MM.1S (cell line): ENCODE measurements around the gene PPIH.

ENCODE experiments used
- DNase-seq: peaks from one replicate; pipeline ENCODE4 v3.0.0-alpha.2; 2015
- H2AFZ ChIP-seq: fragments of 300-600 bp; sonication (generic); 2 replicates; pipeline ENCODE4 v1.6.0; 2016; ENCODE audit warnings: antibody characterized with exemption, low read length
- H3F3A ChIP-seq: fragments of 300-600 bp; sonication (generic); 2 replicates; pipeline ENCODE4 v1.6.1; 2016; ENCODE audit warnings: mild to moderate bottlenecking, antibody characterized with exemption, low read length, moderate library complexity, mixed read lengths; ENCODE audit not compliant: insufficient read depth
- H3K27ac ChIP-seq: fragments of 300-600 bp; sonication (generic); 2 replicates; pipeline ENCODE4 v1.5.1; 2016; ENCODE audit warnings: mild to moderate bottlenecking, low read length
- H3K27me3 ChIP-seq: fragments of 300-600 bp; sonication (generic); replicated peaks from 2 replicates; pipeline ENCODE4 v1.6.0; 2016; ENCODE audit warnings: low read length; ENCODE audit not compliant: insufficient read depth
- H3K36me3 ChIP-seq: fragments of 300-600 bp; sonication (generic); replicated peaks from 2 replicates; pipeline ENCODE4 v1.6.1; 2016; ENCODE audit warnings: mild to moderate bottlenecking, low read length, mixed read lengths; ENCODE audit not compliant: insufficient read depth
- H3K4me1 ChIP-seq: fragments of 300-600 bp; sonication (generic); 2 replicates; pipeline ENCODE4 v1.6.1; 2016; ENCODE audit warnings: low read length, mixed read lengths
- H3K4me2 ChIP-seq: fragments of 300-600 bp; sonication (generic); 2 replicates; pipeline ENCODE4 v1.6.0; 2016; ENCODE audit warnings: low read depth, low read length
- H3K4me3 ChIP-seq: fragments of 300-600 bp; sonication (generic); 2 replicates; pipeline ENCODE4 v1.5.1; 2016; ENCODE audit warnings: low read length, mixed read lengths
- H3K79me2 ChIP-seq: fragments of 300-600 bp; sonication (generic); 2 replicates; pipeline ENCODE4 v1.6.1; 2016; ENCODE audit warnings: mixed run types, low read length, mixed read lengths
- H3K9ac ChIP-seq: fragments of 300-600 bp; sonication (generic); 2 replicates; pipeline ENCODE4 v1.6.1; 2016; ENCODE audit warnings: low read length, mixed read lengths
- H3K9me2 ChIP-seq: fragments of 300-600 bp; sonication (generic); replicated peaks from 2 replicates; pipeline ENCODE4 v1.6.1; 2016; ENCODE audit warnings: mild to moderate bottlenecking, low read length, mixed read lengths; ENCODE audit not compliant: insufficient read depth
- H3K9me3 ChIP-seq: fragments of 300-600 bp; sonication (generic); replicated peaks from 2 replicates; pipeline ENCODE4 v1.6.1; 2016; ENCODE audit warnings: mild to moderate bottlenecking, low read length, mixed read lengths; ENCODE audit not compliant: insufficient read depth
- H4K20me1 ChIP-seq: fragments of 300-600 bp; sonication (generic); 2 replicates; pipeline ENCODE4 v1.6.1; 2016; ENCODE audit warnings: mild to moderate bottlenecking, low read length, moderate library complexity, mixed read lengths; ENCODE audit not compliant: insufficient read depth
- EZH2 ChIP-seq: fragments of 300-600 bp; sonication (generic); optimal IDR thresholded peaks from 2 replicates; pipeline ENCODE3; 2017; ENCODE audit warnings: low read depth, mild to moderate bottlenecking, antibody characterized with exemption, low read length, mixed read lengths
- EZH2phosphoT487 ChIP-seq: fragments of 300-600 bp; sonication (generic); IDR thresholded peaks from 2 replicates; pipeline ENCODE4 v1.6.1; 2018; ENCODE audit warnings: antibody characterized with exemption, low read length
- TF ChIP-seq, protein P1 (sequence below): fragments of 300-600 bp; sonication (generic); IDR thresholded peaks from 2 replicates; pipeline ENCODE4 v1.5.1; 2016; ENCODE audit warnings: antibody characterized with exemption, low read length, mixed read lengths

PPIH gene

GRCh38 chr1:42657981-42658876 is at the start of gene PPIH:
TSS of gene PPIH (plus strand) at chr1:42658423. CDS start at chr1:42658447, 24 bp downstream.
- Histone ChIP-seq H3K9ac (peak within 1 kb of the TSS; percentile 67), H3K36me3 (no peaks in the 10 kb centered on the region; the same call in 1 of the 2 replicates), H3K27ac (peak within 1 kb of the TSS; percentile 75), H3K9me3 (no peaks in the 10 kb centered on the region), H2AFZ (peak within 1 kb of the TSS; percentile 85), H3K9me2 (no peaks in the 10 kb centered on the region), H3K79me2 (peaks cover 43% of the 10 kb centered on the region), H3F3A (peaks cover 23% of the 10 kb centered on the region), H3K4me1 (peaks cover 29% of the 10 kb centered on the region), H4K20me1 (no peaks in the 10 kb centered on the region), H3K4me2 (peak within 1 kb of the TSS; percentile 86), H3K4me3 (peak within 1 kb of the TSS; percentile 99), H3K27me3 (no peaks in the 10 kb centered on the region)
- TF ChIP-seq, protein P1, sequence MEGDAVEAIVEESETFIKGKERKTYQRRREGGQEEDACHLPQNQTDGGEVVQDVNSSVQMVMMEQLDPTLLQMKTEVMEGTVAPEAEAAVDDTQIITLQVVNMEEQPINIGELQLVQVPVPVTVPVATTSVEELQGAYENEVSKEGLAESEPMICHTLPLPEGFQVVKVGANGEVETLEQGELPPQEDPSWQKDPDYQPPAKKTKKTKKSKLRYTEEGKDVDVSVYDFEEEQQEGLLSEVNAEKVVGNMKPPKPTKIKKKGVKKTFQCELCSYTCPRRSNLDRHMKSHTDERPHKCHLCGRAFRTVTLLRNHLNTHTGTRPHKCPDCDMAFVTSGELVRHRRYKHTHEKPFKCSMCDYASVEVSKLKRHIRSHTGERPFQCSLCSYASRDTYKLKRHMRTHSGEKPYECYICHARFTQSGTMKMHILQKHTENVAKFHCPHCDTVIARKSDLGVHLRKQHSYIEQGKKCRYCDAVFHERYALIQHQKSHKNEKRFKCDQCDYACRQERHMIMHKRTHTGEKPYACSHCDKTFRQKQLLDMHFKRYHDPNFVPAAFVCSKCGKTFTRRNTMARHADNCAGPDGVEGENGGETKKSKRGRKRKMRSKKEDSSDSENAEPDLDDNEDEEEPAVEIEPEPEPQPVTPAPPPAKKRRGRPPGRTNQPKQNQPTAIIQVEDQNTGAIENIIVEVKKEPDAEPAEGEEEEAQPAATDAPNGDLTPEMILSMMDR = peak; percentile 5; the same call in 1 of the 2 replicates
- no peak for TF ChIP-seq EZH2phosphoT487
- DNase-seq = peak; percentile 96

DNA sequence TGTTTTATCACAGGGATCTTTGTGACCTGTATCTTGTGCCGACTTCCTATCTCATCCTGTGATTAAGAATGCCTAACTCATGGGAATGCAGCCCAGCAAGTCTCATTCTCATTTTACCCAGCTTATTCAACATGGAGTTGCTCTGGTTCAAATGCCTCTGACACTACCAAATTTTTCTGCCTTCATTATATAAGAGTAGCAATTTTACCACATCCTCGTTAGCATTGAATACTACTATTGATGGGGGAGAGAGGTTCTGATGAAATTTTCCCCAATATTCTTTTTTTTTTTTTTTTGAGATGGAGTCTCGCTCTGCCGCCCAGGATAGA is 44.5 kb upstream of the PPIH start:
- no peaks in the 10 kb centered on the region for H3K9me3 ChIP-seq
- no peak overlapping the region for H3K4me3 ChIP-seq
- H3F3A ChIP-seq = no peaks in the 10 kb centered on the region
- no peaks in the 10 kb centered on the region for H4K20me1 ChIP-seq
- H3K27ac ChIP-seq = no peak overlapping the region
- no peak for TF ChIP-seq EZH2phosphoT487
- no peak for TF ChIP-seq EZH2
- TF ChIP-seq, protein P1 = no peak
- no peaks in the 10 kb centered on the region for H3K4me1 ChIP-seq
- no peaks in the 10 kb centered on the region for H3K79me2 ChIP-seq
- H3K9me2 ChIP-seq = no peaks in the 10 kb centered on the region
- DNase-seq = no peak
- H2AFZ ChIP-seq = no peak overlapping the region
- H3K27me3 ChIP-seq = no peaks in the 10 kb centered on the region
- H3K36me3 ChIP-seq = no peaks in the 10 kb centered on the region
- H3K9ac ChIP-seq = no peak overlapping the region
- H3K4me2 ChIP-seq = no peak overlapping the region

GRCh38 chr1:42618866-42619265 is 39.4 kb upstream of the PPIH start:
- H2AFZ ChIP-seq = no peak overlapping the region
- H3K27ac ChIP-seq = no peak overlapping the region
- H3K4me3 ChIP-seq = no peak overlapping the region
- H3K36me3 ChIP-seq = no peaks in the 10 kb centered on the region
- H4K20me1 ChIP-seq = no peaks in the 10 kb centered on the region
- no peaks in the 10 kb centered on the region for H3K9me2 ChIP-seq
- no peaks in the 10 kb centered on the region for H3F3A ChIP-seq
- H3K27me3 ChIP-seq = no peaks in the 10 kb centered on the region
- TF ChIP-seq EZH2phosphoT487 = no peak
- TF ChIP-seq EZH2 = no peak
- TF ChIP-seq, protein P1 = no peak
- H3K4me2 ChIP-seq = no peak overlapping the region
- H3K79me2 ChIP-seq = no peaks in the 10 kb centered on the region
- H3K4me1 ChIP-seq = no peaks in the 10 kb centered on the region
- no peak overlapping the region for H3K9ac ChIP-seq
- no peak for DNase-seq
- H3K9me3 ChIP-seq = no peaks in the 10 kb centered on the region
